HepG2 (cell line): ENCODE results near the gene LMF2. TPM values are rescaled to one million over a fixed set of nuclear protein-coding genes. Genes with fewer than 3 reads are reported as not detected.
A peak's percentile ranks its signal among the peaks of the same experiment; 100 is the strongest.

ENCODE experiments used
- CCAR2 ChIP-seq: fragments of 200-400 bp; formaldehyde crosslinking; optimal IDR thresholded peaks from 2 replicates; pipeline ENCODE3; 2018; ENCODE audit warnings: low read depth, mild to moderate bottlenecking, low read length, moderate library complexity
- FLYWCH1 ChIP-seq: sonication (generic); formaldehyde crosslinking; IDR thresholded peaks from 2 replicates; pipeline ENCODE4 v1.8.1; 2023; ENCODE audit warnings: mild to moderate bottlenecking, missing genetic modification reagents
- HNRNPK ChIP-seq: fragments of 200-400 bp; formaldehyde crosslinking; IDR thresholded peaks from 2 replicates; pipeline ENCODE4 v1.6.1; 2018; ENCODE audit warnings: low read length, low read depth, moderate library complexity, mild to moderate bottlenecking; ENCODE audit not compliant: poor library complexity, severe bottlenecking
- NR3C1 ChIP-seq: sonication (generic); formaldehyde crosslinking; IDR thresholded peaks from 2 replicates; pipeline ENCODE4 v1.4.0; 2020; ENCODE audit warnings: missing genetic modification reagents
- SAFB2 ChIP-seq: sonication (generic); formaldehyde crosslinking; IDR thresholded peaks from 2 replicates; pipeline ENCODE4 v1.5.1; 2020; ENCODE audit warnings: missing genetic modification reagents, low read depth, mild to moderate bottlenecking, borderline replicate concordance
- ZFP90 ChIP-seq: sonication (generic); formaldehyde crosslinking; IDR thresholded peaks from 2 replicates; pipeline ENCODE4 v1.8.0; 2022; ENCODE audit warnings: missing genetic modification reagents, mild to moderate bottlenecking, inconsistent platforms, borderline replicate concordance
- polyA plus RNA-seq, 8 experiments: library from polyadenylated mRNA; depleted of rRNA in 3 of 8; stranded (reverse) in 7 of 8; unstranded in 1 of 8; fragments of >200 nt; fragmentation: Illumina TruSeq in 4 of 8; extraction: Trizol in 4 of 8; gene quantifications; 2 replicates each; pipeline versions ENCODE4 v1.2.1 to v1.2.3, GENCODE V29; 2011 to 2016; ENCODE audit warnings: low read depth in 4 of 8, missing spikeins in 1 of 8, mixed read lengths in 1 of 8; ENCODE audit not compliant: insufficient read depth in 1 of 8
- total RNA-seq, 5 experiments: library from RNA; depleted of rRNA; stranded (reverse); fragments of >200 nt; fragmentation: Illumina TruSeq; extraction: Trizol; gene quantifications; 2 replicates each; pipeline ENCODE4 v1.2.3, GENCODE V29; 2016; ENCODE audit warnings: low read depth in 1 of 5
- TF ChIP-seq, protein P1 (sequence below): IDR thresholded peaks from 2 replicates; pipeline ENCODE4 v1.6.1; 2016; ENCODE audit warnings: low read depth, missing genetic modification reagents, missing compliant biosample characterization
- TF ChIP-seq, protein P2 (sequence below): sonication (generic); formaldehyde crosslinking; IDR thresholded peaks from 2 replicates; pipeline ENCODE4 v1.5.0; 2020; ENCODE audit warnings: mild to moderate bottlenecking, missing genetic modification reagents
- TF ChIP-seq, protein P3 (sequence below): sonication (generic); formaldehyde crosslinking; IDR thresholded peaks from 2 replicates; pipeline ENCODE4 v1.4.0; 2020; ENCODE audit warnings: missing genetic modification reagents, borderline replicate concordance
- TF ChIP-seq, protein P4 (sequence below): sonication (generic); formaldehyde crosslinking; IDR thresholded peaks from 2 replicates; pipeline ENCODE4 v1.5.1; 2020; ENCODE audit warnings: mild to moderate bottlenecking, missing genetic modification reagents, moderate library complexity

LMF2 gene
- total and polyA plus RNA-seq, 2 of the 13 experiments (the other 11 are each of a cell fraction or from before 2014, with no cell fraction given) = 23.3 to 30.6 TPM

DNA sequence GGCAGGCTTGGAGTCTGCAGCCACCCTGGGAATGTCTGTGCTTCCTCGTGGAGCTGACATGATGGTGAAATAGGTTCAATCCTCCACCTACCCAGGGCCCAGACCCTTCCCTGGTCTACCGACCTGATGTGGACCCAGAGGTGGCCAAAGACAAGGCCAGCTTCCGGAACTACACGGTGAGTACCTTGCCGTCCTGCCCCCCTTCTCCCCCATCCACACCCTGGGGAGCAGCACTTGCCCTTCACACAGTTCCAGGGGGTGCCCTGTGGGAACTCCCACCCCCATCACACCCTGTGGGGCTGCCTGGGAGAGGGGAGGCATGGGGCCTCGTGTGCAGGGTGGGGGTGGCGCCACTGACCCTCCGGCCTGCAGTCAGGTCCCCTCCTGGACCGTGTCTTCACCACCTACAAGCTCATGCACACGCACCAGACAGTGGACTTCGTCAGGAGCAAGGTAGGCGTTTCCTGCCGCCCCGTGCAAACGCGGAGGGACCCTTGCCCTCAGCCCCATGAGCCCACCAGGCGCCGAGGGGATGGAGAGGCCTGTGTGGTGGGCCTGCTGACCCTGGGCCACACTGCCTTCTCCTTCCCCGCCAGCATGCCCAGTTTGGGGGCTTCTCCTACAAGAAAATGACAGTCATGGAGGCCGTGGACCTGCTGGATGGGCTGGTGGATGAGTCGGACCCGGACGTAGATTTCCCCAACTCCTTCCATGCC is 20.1 kb downstream of the LMF2 start (continued):
- TF ChIP-seq, protein P1, sequence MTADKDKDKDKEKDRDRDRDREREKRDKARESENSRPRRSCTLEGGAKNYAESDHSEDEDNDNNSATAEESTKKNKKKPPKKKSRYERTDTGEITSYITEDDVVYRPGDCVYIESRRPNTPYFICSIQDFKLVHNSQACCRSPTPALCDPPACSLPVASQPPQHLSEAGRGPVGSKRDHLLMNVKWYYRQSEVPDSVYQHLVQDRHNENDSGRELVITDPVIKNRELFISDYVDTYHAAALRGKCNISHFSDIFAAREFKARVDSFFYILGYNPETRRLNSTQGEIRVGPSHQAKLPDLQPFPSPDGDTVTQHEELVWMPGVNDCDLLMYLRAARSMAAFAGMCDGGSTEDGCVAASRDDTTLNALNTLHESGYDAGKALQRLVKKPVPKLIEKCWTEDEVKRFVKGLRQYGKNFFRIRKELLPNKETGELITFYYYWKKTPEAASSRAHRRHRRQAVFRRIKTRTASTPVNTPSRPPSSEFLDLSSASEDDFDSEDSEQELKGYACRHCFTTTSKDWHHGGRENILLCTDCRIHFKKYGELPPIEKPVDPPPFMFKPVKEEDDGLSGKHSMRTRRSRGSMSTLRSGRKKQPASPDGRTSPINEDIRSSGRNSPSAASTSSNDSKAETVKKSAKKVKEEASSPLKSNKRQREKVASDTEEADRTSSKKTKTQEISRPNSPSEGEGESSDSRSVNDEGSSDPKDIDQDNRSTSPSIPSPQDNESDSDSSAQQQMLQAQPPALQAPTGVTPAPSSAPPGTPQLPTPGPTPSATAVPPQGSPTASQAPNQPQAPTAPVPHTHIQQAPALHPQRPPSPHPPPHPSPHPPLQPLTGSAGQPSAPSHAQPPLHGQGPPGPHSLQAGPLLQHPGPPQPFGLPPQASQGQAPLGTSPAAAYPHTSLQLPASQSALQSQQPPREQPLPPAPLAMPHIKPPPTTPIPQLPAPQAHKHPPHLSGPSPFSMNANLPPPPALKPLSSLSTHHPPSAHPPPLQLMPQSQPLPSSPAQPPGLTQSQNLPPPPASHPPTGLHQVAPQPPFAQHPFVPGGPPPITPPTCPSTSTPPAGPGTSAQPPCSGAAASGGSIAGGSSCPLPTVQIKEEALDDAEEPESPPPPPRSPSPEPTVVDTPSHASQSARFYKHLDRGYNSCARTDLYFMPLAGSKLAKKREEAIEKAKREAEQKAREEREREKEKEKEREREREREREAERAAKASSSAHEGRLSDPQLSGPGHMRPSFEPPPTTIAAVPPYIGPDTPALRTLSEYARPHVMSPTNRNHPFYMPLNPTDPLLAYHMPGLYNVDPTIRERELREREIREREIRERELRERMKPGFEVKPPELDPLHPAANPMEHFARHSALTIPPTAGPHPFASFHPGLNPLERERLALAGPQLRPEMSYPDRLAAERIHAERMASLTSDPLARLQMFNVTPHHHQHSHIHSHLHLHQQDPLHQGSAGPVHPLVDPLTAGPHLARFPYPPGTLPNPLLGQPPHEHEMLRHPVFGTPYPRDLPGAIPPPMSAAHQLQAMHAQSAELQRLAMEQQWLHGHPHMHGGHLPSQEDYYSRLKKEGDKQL (CRISPR knock-in tag) = no peak
- TF ChIP-seq, protein P2, sequence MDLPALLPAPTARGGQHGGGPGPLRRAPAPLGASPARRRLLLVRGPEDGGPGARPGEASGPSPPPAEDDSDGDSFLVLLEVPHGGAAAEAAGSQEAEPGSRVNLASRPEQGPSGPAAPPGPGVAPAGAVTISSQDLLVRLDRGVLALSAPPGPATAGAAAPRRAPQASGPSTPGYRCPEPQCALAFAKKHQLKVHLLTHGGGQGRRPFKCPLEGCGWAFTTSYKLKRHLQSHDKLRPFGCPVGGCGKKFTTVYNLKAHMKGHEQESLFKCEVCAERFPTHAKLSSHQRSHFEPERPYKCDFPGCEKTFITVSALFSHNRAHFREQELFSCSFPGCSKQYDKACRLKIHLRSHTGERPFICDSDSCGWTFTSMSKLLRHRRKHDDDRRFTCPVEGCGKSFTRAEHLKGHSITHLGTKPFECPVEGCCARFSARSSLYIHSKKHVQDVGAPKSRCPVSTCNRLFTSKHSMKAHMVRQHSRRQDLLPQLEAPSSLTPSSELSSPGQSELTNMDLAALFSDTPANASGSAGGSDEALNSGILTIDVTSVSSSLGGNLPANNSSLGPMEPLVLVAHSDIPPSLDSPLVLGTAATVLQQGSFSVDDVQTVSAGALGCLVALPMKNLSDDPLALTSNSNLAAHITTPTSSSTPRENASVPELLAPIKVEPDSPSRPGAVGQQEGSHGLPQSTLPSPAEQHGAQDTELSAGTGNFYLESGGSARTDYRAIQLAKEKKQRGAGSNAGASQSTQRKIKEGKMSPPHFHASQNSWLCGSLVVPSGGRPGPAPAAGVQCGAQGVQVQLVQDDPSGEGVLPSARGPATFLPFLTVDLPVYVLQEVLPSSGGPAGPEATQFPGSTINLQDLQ = no peak
- TF ChIP-seq HNRNPK (no peak), FLYWCH1 (no peak), NR3C1 (CRISPR knock-in tag) (no peak), SAFB2 (CRISPR knock-in tag) (no peak), ZFP90 (CRISPR knock-in tag) (no peak), CCAR2 (no peak)
- TF ChIP-seq, protein P3, sequence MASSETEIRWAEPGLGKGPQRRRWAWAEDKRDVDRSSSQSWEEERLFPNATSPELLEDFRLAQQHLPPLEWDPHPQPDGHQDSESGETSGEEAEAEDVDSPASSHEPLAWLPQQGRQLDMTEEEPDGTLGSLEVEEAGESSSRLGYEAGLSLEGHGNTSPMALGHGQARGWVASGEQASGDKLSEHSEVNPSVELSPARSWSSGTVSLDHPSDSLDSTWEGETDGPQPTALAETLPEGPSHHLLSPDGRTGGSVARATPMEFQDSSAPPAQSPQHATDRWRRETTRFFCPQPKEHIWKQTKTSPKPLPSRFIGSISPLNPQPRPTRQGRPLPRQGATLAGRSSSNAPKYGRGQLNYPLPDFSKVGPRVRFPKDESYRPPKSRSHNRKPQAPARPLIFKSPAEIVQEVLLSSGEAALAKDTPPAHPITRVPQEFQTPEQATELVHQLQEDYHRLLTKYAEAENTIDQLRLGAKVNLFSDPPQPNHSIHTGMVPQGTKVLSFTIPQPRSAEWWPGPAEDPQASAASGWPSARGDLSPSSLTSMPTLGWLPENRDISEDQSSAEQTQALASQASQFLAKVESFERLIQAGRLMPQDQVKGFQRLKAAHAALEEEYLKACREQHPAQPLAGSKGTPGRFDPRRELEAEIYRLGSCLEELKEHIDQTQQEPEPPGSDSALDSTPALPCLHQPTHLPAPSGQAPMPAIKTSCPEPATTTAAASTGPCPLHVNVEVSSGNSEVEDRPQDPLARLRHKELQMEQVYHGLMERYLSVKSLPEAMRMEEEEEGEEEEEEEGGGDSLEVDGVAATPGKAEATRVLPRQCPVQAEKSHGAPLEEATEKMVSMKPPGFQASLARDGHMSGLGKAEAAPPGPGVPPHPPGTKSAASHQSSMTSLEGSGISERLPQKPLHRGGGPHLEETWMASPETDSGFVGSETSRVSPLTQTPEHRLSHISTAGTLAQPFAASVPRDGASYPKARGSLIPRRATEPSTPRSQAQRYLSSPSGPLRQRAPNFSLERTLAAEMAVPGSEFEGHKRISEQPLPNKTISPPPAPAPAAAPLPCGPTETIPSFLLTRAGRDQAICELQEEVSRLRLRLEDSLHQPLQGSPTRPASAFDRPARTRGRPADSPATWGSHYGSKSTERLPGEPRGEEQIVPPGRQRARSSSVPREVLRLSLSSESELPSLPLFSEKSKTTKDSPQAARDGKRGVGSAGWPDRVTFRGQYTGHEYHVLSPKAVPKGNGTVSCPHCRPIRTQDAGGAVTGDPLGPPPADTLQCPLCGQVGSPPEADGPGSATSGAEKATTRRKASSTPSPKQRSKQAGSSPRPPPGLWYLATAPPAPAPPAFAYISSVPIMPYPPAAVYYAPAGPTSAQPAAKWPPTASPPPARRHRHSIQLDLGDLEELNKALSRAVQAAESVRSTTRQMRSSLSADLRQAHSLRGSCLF (CRISPR knock-in tag) = no peak
- TF ChIP-seq, protein P4, sequence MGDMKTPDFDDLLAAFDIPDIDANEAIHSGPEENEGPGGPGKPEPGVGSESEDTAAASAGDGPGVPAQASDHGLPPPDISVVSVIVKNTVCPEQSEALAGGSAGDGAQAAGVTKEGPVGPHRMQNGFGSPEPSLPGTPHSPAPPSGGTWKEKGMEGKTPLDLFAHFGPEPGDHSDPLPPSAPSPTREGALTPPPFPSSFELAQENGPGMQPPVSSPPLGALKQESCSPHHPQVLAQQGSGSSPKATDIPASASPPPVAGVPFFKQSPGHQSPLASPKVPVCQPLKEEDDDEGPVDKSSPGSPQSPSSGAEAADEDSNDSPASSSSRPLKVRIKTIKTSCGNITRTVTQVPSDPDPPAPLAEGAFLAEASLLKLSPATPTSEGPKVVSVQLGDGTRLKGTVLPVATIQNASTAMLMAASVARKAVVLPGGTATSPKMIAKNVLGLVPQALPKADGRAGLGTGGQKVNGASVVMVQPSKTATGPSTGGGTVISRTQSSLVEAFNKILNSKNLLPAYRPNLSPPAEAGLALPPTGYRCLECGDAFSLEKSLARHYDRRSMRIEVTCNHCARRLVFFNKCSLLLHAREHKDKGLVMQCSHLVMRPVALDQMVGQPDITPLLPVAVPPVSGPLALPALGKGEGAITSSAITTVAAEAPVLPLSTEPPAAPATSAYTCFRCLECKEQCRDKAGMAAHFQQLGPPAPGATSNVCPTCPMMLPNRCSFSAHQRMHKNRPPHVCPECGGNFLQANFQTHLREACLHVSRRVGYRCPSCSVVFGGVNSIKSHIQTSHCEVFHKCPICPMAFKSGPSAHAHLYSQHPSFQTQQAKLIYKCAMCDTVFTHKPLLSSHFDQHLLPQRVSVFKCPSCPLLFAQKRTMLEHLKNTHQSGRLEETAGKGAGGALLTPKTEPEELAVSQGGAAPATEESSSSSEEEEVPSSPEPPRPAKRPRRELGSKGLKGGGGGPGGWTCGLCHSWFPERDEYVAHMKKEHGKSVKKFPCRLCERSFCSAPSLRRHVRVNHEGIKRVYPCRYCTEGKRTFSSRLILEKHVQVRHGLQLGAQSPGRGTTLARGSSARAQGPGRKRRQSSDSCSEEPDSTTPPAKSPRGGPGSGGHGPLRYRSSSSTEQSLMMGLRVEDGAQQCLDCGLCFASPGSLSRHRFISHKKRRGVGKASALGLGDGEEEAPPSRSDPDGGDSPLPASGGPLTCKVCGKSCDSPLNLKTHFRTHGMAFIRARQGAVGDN (CRISPR knock-in tag) = peak; percentile 81
